ENCODE measurements around the gene RSRP1. TPM values are rescaled to one million over a fixed set of nuclear protein-coding genes. Genes with fewer than 3 reads are reported as not detected.
"Not testable (repeated sequence)": the region's sequence is repeated elsewhere in the genome, so short reads cannot be mapped to it uniquely, and the experiment has no call there.

Gene RSRP1
- total and polyA plus RNA-seq, 2 donors (not counting 3 experiments of a cell fraction or from before 2014, with no cell fraction given) = 50.5 to 99.4 TPM

GRCh38 chr1:25287164-25287563 is 39.9 kb upstream of the RSRP1 start:
- H3K27ac ChIP-seq (ENCODE audit: insufficient read depth, low read depth, low read length); H3K4me3 ChIP-seq (replicated peaks in 1 of 3; ENCODE audit: insufficient read depth in 1 of 3, low read depth in 1 of 3, low read length in 3 of 3); dilution Hi-C loops (cut with MboI; ENCODE audit: extremely low pct_ligation_motif_present, low sequenced_read_pairs); H4K20me1 ChIP-seq (replicated peaks; ENCODE audit: control insufficient read depth, extremely low read depth, insufficient read depth, low read length); H3K27me3 ChIP-seq (ENCODE audit: control insufficient read depth in 2 of 2, insufficient read depth in 2 of 2, low read length in 2 of 2); H3K4me2 ChIP-seq (ENCODE audit: insufficient read depth, low read length); H3K4me1 ChIP-seq (ENCODE audit: control insufficient read depth, extremely low read depth, insufficient read depth, low read length); H3K9me1 ChIP-seq (replicated peaks; ENCODE audit: control insufficient read depth, extremely low read depth, insufficient read depth, low read length); DNase-seq (ENCODE audit: low read depth, low spot score); H3K79me2 ChIP-seq (ENCODE audit: control insufficient read depth, insufficient read depth, low read length); H3K9me3 ChIP-seq (replicated peaks; ENCODE audit: control insufficient read depth, insufficient read depth, low read length); BruUV-seq (replicated peaks); H3K36me3 ChIP-seq (ENCODE audit: control insufficient read depth in 2 of 2, extremely low read depth in 1 of 2, insufficient read depth in 2 of 2, low read length in 2 of 2); H3K9ac ChIP-seq (replicated peaks; ENCODE audit: extremely low read depth, insufficient read depth, low read length); FAIRE-seq; H2AFZ ChIP-seq (ENCODE audit: low read depth, low read length): not testable (repeated sequence)
- intact Hi-C loops (cut with micrococcal nuclease) = loop anchor here (5.0 kb wide), 1 partner anchor 115 kb away; no protein-coding TSS in a partner anchor
- ChIA-PET POLR2A (interaction anchor here (0.6 kb wide), 1 partner anchor 118 kb away, joined by 3 read pairs; no protein-coding TSS in a partner anchor), CTCF (interaction anchor here (1.1 to 1.9 kb wide), 2 partner anchors 118 to 234 kb away, joined by 4 read pairs; no protein-coding TSS in a partner anchor)

- intact Hi-C loops (cut with micrococcal nuclease) = loop anchor here (5.0 kb wide), 1 partner anchor 116 kb away; no protein-coding TSS in a partner anchor
- FAIRE-seq; H2AFZ ChIP-seq (ENCODE audit: low read depth, low read length); H3K27me3 ChIP-seq (ENCODE audit: control insufficient read depth in 2 of 2, insufficient read depth in 2 of 2, low read length in 2 of 2); H3K9me1 ChIP-seq (replicated peaks; ENCODE audit: control insufficient read depth, extremely low read depth, insufficient read depth, low read length); H3K79me2 ChIP-seq (ENCODE audit: control insufficient read depth, insufficient read depth, low read length); H3K9ac ChIP-seq (replicated peaks; ENCODE audit: extremely low read depth, insufficient read depth, low read length); H3K9me3 ChIP-seq (replicated peaks; ENCODE audit: control insufficient read depth, insufficient read depth, low read length); H3K27ac ChIP-seq (ENCODE audit: insufficient read depth, low read depth, low read length); H3K4me3 ChIP-seq (replicated peaks in 1 of 3; ENCODE audit: insufficient read depth in 1 of 3, low read depth in 1 of 3, low read length in 3 of 3); POLR2A ChIA-PET; H3K4me1 ChIP-seq (ENCODE audit: control insufficient read depth, extremely low read depth, insufficient read depth, low read length); dilution Hi-C loops (cut with MboI; ENCODE audit: extremely low pct_ligation_motif_present, low sequenced_read_pairs); DNase-seq (ENCODE audit: low read depth, low spot score); H3K36me3 ChIP-seq (ENCODE audit: control insufficient read depth in 2 of 2, extremely low read depth in 1 of 2, insufficient read depth in 2 of 2, low read length in 2 of 2); H4K20me1 ChIP-seq (replicated peaks; ENCODE audit: control insufficient read depth, extremely low read depth, insufficient read depth, low read length); BruUV-seq (replicated peaks); H3K4me2 ChIP-seq (ENCODE audit: insufficient read depth, low read length): not testable (repeated sequence)
- CTCF ChIA-PET = interaction anchor here (1.9 kb wide), 1 partner anchor 235 kb away, joined by 4 read pairs; no protein-coding TSS in a partner anchor
Measured at GRCh38 chr1:25285862-25286261, 38.6 kb upstream of the RSRP1 start.

- H3K4me3 ChIP-seq (replicated peaks in 1 of 3; ENCODE audit: insufficient read depth in 1 of 3, low read depth in 1 of 3, low read length in 3 of 3); dilution Hi-C loops (cut with MboI; ENCODE audit: extremely low pct_ligation_motif_present, low sequenced_read_pairs); POLR2A ChIA-PET; DNase-seq (ENCODE audit: low read depth, low spot score); FAIRE-seq; H3K79me2 ChIP-seq (ENCODE audit: control insufficient read depth, insufficient read depth, low read length); H3K27ac ChIP-seq (ENCODE audit: insufficient read depth, low read depth, low read length); H3K4me2 ChIP-seq (ENCODE audit: insufficient read depth, low read length); H3K9me1 ChIP-seq (replicated peaks; ENCODE audit: control insufficient read depth, extremely low read depth, insufficient read depth, low read length); H2AFZ ChIP-seq (ENCODE audit: low read depth, low read length); H4K20me1 ChIP-seq (replicated peaks; ENCODE audit: control insufficient read depth, extremely low read depth, insufficient read depth, low read length); BruUV-seq (replicated peaks); H3K27me3 ChIP-seq (ENCODE audit: control insufficient read depth in 2 of 2, insufficient read depth in 2 of 2, low read length in 2 of 2); H3K9ac ChIP-seq (replicated peaks; ENCODE audit: extremely low read depth, insufficient read depth, low read length); CTCF ChIA-PET; H3K36me3 ChIP-seq (ENCODE audit: control insufficient read depth in 2 of 2, extremely low read depth in 1 of 2, insufficient read depth in 2 of 2, low read length in 2 of 2); H3K4me1 ChIP-seq (ENCODE audit: control insufficient read depth, extremely low read depth, insufficient read depth, low read length); H3K9me3 ChIP-seq (replicated peaks; ENCODE audit: control insufficient read depth, insufficient read depth, low read length): not testable (repeated sequence)
- intact Hi-C loops (cut with micrococcal nuclease) = loop anchor here (5.0 kb wide), 1 partner anchor 133 kb away; no protein-coding TSS in a partner anchor
Measured at GRCh38 chr1:25279693-25280111, 32.4 kb upstream of the RSRP1 start.

GRCh38 chr1:25278790-25279189 is 31.5 kb upstream of the RSRP1 start:
- H3K79me2 ChIP-seq (ENCODE audit: control insufficient read depth, insufficient read depth, low read length); POLR2A ChIA-PET; H3K4me2 ChIP-seq (ENCODE audit: insufficient read depth, low read length); H3K36me3 ChIP-seq (ENCODE audit: control insufficient read depth in 2 of 2, extremely low read depth in 1 of 2, insufficient read depth in 2 of 2, low read length in 2 of 2); BruUV-seq (replicated peaks); FAIRE-seq; H3K9ac ChIP-seq (replicated peaks; ENCODE audit: extremely low read depth, insufficient read depth, low read length); H3K27ac ChIP-seq (ENCODE audit: insufficient read depth, low read depth, low read length); dilution Hi-C loops (cut with MboI; ENCODE audit: extremely low pct_ligation_motif_present, low sequenced_read_pairs); intact Hi-C loops (cut with micrococcal nuclease); H3K27me3 ChIP-seq (ENCODE audit: control insufficient read depth in 2 of 2, insufficient read depth in 2 of 2, low read length in 2 of 2); H3K4me1 ChIP-seq (ENCODE audit: control insufficient read depth, extremely low read depth, insufficient read depth, low read length); H2AFZ ChIP-seq (ENCODE audit: low read depth, low read length); H4K20me1 ChIP-seq (replicated peaks; ENCODE audit: control insufficient read depth, extremely low read depth, insufficient read depth, low read length); H3K4me3 ChIP-seq (replicated peaks in 1 of 3; ENCODE audit: insufficient read depth in 1 of 3, low read depth in 1 of 3, low read length in 3 of 3); CTCF ChIA-PET; H3K9me3 ChIP-seq (replicated peaks; ENCODE audit: control insufficient read depth, insufficient read depth, low read length); DNase-seq (ENCODE audit: low read depth, low spot score); H3K9me1 ChIP-seq (replicated peaks; ENCODE audit: control insufficient read depth, extremely low read depth, insufficient read depth, low read length): not testable (repeated sequence)

Measured in endothelial cell of umbilical vein (primary cell).